ENCODE data around the gene GRHL3. TPM values are rescaled to one million over a fixed set of nuclear protein-coding genes. Genes with fewer than 3 reads are reported as not detected.

The GRHL3 gene
- total RNA-seq, 1 experiment from 2014 or later, result 2.5 TPM

GRCh38 chr1:24283326-24284155 lies 35.6 kb upstream of the GRHL3 start:
- no peak for ATAC-seq
- CTCF ChIA-PET, result no interaction called here
- 0 out of 2 replicates have a peak, but pooled peaks cover 3% of the 10 kb centered on the region for H3K9me3 Mint-ChIP-seq
- POLR2A ChIA-PET, result no interaction called here
- no peak overlapping the region for H3K4me3 Mint-ChIP-seq
- peaks cover 6% of the 10 kb centered on the region for H3K27me3 Mint-ChIP-seq (ENCODE audit: low read depth)
- H3K27ac Mint-ChIP-seq, result no peak overlapping the region
- TF ChIP-seq FOXP1 (CRISPR knock-in tag; IDR thresholded peaks at IDR 0.05; ENCODE audit: borderline replicate concordance), result no peak
- TF ChIP-seq PREB (CRISPR knock-in tag; IDR thresholded peaks at IDR 0.05; ENCODE audit: borderline replicate concordance), result no peak
- no peak for TF ChIP-seq MXD4 (CRISPR knock-in tag; IDR thresholded peaks at IDR 0.05; ENCODE audit: borderline replicate concordance)
- TF ChIP-seq PRDM15 (CRISPR knock-in tag; IDR thresholded peaks at IDR 0.05), result no peak
- no peak for TF ChIP-seq USF2 (CRISPR knock-in tag; IDR thresholded peaks at IDR 0.05)
- TF ChIP-seq ZNF121 (CRISPR knock-in tag; IDR thresholded peaks at IDR 0.05), result no peak
- TF ChIP-seq RELA (CRISPR knock-in tag; IDR thresholded peaks at IDR 0.05; ENCODE audit: borderline replicate concordance), result no peak
- TF ChIP-seq SOX15 (CRISPR knock-in tag; IDR thresholded peaks at IDR 0.05), result no peak
- TF ChIP-seq RORB (CRISPR knock-in tag; IDR thresholded peaks at IDR 0.05), result no peak
- no peak for TF ChIP-seq ZNF671 (CRISPR knock-in tag; IDR thresholded peaks at IDR 0.05)
- DNase-seq (ENCODE audit: low spot score), result no peak
- H3K4me1 Mint-ChIP-seq, result peaks cover 13% of the 10 kb centered on the region
- H3K36me3 Mint-ChIP-seq, result no peaks in the 10 kb centered on the region

- TF ChIP-seq ZNF416 (CRISPR knock-in tag; IDR thresholded peaks at IDR 0.05), result no peak
- no peak for TF ChIP-seq CTCF (IDR thresholded peaks at IDR 0.05)
- no peak for TF ChIP-seq TP53 (CRISPR knock-in tag; IDR thresholded peaks at IDR 0.05)
- no peak for TF ChIP-seq ZBTB21 (CRISPR knock-in tag; IDR thresholded peaks at IDR 0.05; ENCODE audit: borderline replicate concordance)
- no peak for TF ChIP-seq MYBL2 (CRISPR knock-in tag; IDR thresholded peaks at IDR 0.05)
- no peak for TF ChIP-seq MAX (CRISPR knock-in tag; IDR thresholded peaks at IDR 0.05)
- ATAC-seq, result no peak
- H3K36me3 Mint-ChIP-seq, result no peaks in the 10 kb centered on the region
- ChIA-PET CTCF (no interaction called here), POLR2A (no interaction called here)
- no peak for DNase-seq (ENCODE audit: low spot score)
- no peak overlapping the region for H3K27ac Mint-ChIP-seq
- H3K4me1 Mint-ChIP-seq, result peaks cover 13% of the 10 kb centered on the region
- 0 out of 2 replicates have a peak, but pooled peaks cover 3% of the 10 kb centered on the region for H3K9me3 Mint-ChIP-seq
- peaks cover 6% of the 10 kb centered on the region for H3K27me3 Mint-ChIP-seq (ENCODE audit: low read depth)
- H3K4me3 Mint-ChIP-seq, result no peak overlapping the region
Observed at GRCh38 chr1:24284156-24284471, 35.0 kb upstream of the GRHL3 start.
